ENCODE results near the gene PET117. TPM values are rescaled to one million over a fixed set of nuclear protein-coding genes. Genes with fewer than 3 reads are reported as not detected.
"Not testable (repeated sequence)": the region's sequence is repeated elsewhere in the genome, so short reads cannot be mapped to it uniquely, and the experiment has no call there.

PET117 gene, protein sequence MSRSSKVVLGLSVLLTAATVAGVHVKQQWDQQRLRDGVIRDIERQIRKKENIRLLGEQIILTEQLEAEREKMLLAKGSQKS
- 11.8 and 13.0 TPM in 2 replicates for total RNA-seq
- long read RNA-seq, transcript PET117-201 (2 exons, 1,141 nt) = major isoform, 11 of 11 reads
- long read RNA-seq, partial matches to known transcripts = 0 of 11 reads
- long read RNA-seq, other reads (novel, unspliced or antisense) = 0 of 11 reads

DNA sequence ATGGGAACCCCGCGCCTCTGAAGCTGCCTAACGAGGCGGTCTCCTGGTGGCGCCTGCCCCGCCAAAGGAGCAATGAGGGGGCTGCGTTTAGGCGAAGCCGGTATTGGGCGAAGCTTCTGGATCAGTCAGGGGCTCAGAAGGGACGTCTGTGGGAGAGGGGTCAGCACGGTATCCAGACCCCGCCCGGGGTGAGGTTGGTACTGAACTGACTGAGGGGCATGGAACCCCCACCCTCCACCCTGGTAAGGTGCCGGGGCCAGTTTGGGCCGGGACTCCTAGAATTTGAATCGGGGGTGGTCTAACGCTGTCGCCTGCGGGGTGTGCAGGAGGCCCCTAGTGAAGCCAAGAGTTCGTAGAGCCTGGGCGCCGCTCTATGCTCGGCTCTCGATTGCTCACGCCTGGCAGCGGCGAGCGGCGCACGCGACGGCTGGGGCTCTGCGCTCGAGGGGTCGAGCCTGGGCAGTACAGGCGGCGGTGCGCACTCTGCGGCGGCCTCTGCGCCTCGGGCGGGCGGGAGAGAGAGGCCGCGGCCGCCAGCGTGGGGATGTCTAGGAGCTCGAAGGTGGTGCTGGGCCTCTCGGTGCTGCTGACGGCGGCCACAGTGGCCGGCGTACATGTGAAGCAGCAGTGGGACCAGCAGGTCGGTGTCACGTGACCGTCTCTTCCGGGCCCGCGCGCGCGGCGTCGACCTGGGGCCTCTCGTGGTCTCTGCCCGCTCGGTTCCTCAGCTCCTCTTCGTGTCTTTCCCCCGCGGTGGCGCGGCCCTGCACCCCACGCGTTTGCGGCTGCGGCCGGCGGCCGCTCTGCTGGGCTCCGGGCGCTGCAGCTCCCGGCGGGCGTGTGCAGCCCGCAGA lies at the start of gene PET117, which contains the start of gene KAT14:
PET117 (plus strand) TSS at position 452 of the 854 bp plus-strand sequence; CDS start at position 545, 93 bp downstream.
KAT14 (plus strand) TSS at position 452 of the 854 bp plus-strand sequence. CDS start 4,798 bp downstream, outside the sequence.
- H3K36me3 Mint-ChIP-seq (ENCODE audit: unreplicated experiment) = peaks cover 7% of the 10 kb centered on the region
- peaks cover 23% of the 10 kb centered on the region for H3K4me1 Mint-ChIP-seq (ENCODE audit: unreplicated experiment)

DNA sequence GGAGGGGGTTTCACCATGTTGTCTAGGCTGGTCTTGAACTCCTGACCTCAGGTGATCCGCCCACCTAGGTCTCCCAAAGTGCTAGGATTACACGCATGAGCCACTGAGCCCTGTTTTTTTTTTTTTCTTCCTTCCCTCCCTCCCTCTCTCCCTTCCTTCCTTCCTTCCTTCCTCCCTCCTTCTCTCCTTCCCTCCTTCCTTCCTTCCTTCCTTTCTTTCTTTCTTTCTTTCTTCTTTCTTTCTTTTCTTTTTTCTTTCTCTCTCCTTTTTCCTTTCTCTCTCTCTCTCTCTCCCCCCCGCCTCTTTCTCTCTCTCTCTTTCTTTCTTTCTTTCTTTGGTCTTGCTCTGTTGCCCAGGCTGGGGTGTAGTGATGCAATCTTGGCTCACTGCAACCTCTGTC lies 49.4 kb upstream of the PET117 start:
- DNase-seq (ENCODE audit: extremely low spot score, unreplicated experiment); H3K4me1 Mint-ChIP-seq (ENCODE audit: unreplicated experiment); H3K4me3 Mint-ChIP-seq (ENCODE audit: unreplicated experiment); H3K9me3 Mint-ChIP-seq (ENCODE audit: unreplicated experiment); H3K36me3 Mint-ChIP-seq (ENCODE audit: unreplicated experiment); H3K27me3 Mint-ChIP-seq (ENCODE audit: unreplicated experiment); H3K27ac Mint-ChIP-seq (ENCODE audit: unreplicated experiment): not testable (repeated sequence)

More for the DNA sequence above, at the start of gene PET117, which contains the start of gene KAT14:
- DNase-seq (ENCODE audit: extremely low spot score, unreplicated experiment) = peak; percentile 96
- no peaks in the 10 kb centered on the region for H3K9me3 Mint-ChIP-seq (ENCODE audit: unreplicated experiment)
- H3K4me3 Mint-ChIP-seq (ENCODE audit: unreplicated experiment) = peak within 1 kb of the TSS; percentile 85
- TF ChIP-seq, protein P1, sequence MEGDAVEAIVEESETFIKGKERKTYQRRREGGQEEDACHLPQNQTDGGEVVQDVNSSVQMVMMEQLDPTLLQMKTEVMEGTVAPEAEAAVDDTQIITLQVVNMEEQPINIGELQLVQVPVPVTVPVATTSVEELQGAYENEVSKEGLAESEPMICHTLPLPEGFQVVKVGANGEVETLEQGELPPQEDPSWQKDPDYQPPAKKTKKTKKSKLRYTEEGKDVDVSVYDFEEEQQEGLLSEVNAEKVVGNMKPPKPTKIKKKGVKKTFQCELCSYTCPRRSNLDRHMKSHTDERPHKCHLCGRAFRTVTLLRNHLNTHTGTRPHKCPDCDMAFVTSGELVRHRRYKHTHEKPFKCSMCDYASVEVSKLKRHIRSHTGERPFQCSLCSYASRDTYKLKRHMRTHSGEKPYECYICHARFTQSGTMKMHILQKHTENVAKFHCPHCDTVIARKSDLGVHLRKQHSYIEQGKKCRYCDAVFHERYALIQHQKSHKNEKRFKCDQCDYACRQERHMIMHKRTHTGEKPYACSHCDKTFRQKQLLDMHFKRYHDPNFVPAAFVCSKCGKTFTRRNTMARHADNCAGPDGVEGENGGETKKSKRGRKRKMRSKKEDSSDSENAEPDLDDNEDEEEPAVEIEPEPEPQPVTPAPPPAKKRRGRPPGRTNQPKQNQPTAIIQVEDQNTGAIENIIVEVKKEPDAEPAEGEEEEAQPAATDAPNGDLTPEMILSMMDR (IDR thresholded peaks at IDR 0.05) = no peak
- H3K27ac Mint-ChIP-seq (ENCODE audit: unreplicated experiment) = peak within 1 kb of the TSS; percentile 86
- H3K27me3 Mint-ChIP-seq (ENCODE audit: unreplicated experiment) = peaks cover 16% of the 10 kb centered on the region

DNA sequence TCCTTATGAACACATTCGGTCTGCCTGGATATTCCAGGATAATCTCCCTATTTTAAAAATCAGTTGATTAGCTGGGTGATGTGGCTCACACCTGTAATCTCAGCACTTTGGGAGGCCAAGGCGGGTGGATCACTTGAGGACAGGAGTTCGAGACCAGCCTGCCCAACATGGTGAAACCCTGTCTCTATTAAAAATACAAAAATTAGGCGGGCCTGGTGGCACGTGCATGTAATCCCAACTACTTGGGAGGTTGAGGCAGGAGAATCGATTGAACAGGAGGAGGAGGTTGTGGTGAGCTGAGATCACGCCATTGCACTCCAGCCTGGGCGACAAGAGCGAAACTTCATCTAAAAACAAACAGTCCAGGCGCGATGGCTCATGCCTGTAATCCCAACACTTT lies 48.8 kb upstream of the PET117 start:
- not testable (repeated sequence) for H3K4me1 Mint-ChIP-seq (ENCODE audit: unreplicated experiment); H3K27ac Mint-ChIP-seq (ENCODE audit: unreplicated experiment); H3K9me3 Mint-ChIP-seq (ENCODE audit: unreplicated experiment); H3K27me3 Mint-ChIP-seq (ENCODE audit: unreplicated experiment); H3K4me3 Mint-ChIP-seq (ENCODE audit: unreplicated experiment); H3K36me3 Mint-ChIP-seq (ENCODE audit: unreplicated experiment)
- DNase-seq (ENCODE audit: extremely low spot score, unreplicated experiment) = peak; percentile 51

DNA sequence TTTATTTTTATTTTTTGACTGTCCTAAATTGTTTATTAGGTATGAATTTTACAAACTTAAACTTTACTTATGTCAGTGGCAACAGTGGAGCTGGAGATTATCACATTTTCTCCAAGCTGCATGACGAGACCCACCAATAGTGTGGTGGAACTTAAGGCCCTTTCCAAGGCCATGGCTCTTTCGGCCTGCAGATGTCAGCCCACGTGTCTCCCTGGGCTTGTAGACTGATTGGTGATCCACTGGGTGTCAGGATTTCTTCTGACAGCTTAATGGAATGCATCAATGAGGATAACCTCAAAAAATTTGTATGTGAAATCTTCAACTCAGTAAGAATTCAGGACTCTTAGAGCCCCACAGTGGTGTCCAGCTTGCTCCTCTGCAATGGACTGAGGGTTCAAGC lies 47.6 kb upstream of the PET117 start:
- Mint-ChIP-seq H3K4me1 (ENCODE audit: unreplicated experiment) (no peaks in the 10 kb centered on the region), H3K9me3 (ENCODE audit: unreplicated experiment) (no peaks in the 10 kb centered on the region), H3K27me3 (ENCODE audit: unreplicated experiment) (peaks cover 7% of the 10 kb centered on the region), H3K4me3 (ENCODE audit: unreplicated experiment) (no peak overlapping the region), H3K36me3 (ENCODE audit: unreplicated experiment) (no peaks in the 10 kb centered on the region), H3K27ac (ENCODE audit: unreplicated experiment) (no peak overlapping the region)
- TF ChIP-seq, protein P1 (IDR thresholded peaks at IDR 0.05) = no peak
- DNase-seq (ENCODE audit: extremely low spot score, unreplicated experiment) = peak; percentile 11

DNA sequence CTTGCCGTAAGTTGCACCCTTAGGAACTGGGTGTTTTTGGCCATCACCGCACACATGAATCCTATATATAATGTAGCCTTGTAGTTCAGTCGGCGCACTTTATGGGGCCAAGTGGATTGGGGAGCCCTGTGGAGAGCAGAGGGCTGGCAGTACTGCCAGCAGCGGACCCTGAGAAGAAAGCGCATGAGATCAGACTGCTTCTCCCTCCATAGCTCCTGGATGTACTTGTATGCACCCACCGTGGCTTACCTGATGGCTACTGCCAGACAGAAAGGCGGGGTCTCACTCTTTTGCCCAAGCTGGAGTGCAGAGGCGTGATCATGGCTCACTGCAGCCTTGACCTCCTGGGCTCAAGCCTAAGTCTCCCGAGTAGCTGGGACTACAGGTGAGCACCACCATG lies 47.2 kb upstream of the PET117 start:
- H3K4me3 Mint-ChIP-seq (ENCODE audit: unreplicated experiment) = no peak overlapping the region
- no peaks in the 10 kb centered on the region for H3K36me3 Mint-ChIP-seq (ENCODE audit: unreplicated experiment)
- TF ChIP-seq, protein P1 (IDR thresholded peaks at IDR 0.05) = no peak
- peak; percentile 53 for DNase-seq (ENCODE audit: extremely low spot score, unreplicated experiment)
- H3K9me3 Mint-ChIP-seq (ENCODE audit: unreplicated experiment) = no peaks in the 10 kb centered on the region
- no peaks in the 10 kb centered on the region for H3K4me1 Mint-ChIP-seq (ENCODE audit: unreplicated experiment)
- H3K27ac Mint-ChIP-seq (ENCODE audit: unreplicated experiment) = no peak overlapping the region
- peaks cover 7% of the 10 kb centered on the region for H3K27me3 Mint-ChIP-seq (ENCODE audit: unreplicated experiment)

DNA sequence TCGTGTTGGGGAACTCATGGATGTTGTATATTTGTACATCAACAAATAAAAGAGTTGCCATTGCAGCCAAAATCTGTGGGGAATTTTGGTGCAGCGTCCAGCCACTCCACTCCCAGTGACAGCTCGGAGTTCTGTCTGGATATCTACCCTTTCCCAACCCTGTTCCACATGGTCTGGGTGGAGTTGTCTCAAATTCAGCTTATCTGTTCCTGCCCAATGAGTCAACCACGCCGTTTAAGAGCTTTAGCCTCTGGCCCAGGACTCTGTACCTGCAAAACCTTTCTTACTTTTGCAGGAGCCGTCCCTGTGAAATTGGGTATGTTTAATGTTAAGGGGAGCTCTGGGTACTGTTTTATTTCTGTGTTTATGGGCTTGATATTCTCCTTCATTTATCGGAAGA lies 46.0 kb upstream of the PET117 start:
- TF ChIP-seq, protein P1 (IDR thresholded peaks at IDR 0.05) = no peak
- no peak for DNase-seq (ENCODE audit: extremely low spot score, unreplicated experiment)
- Mint-ChIP-seq H3K27ac (ENCODE audit: unreplicated experiment) (no peak overlapping the region), H3K27me3 (ENCODE audit: unreplicated experiment) (peaks cover 7% of the 10 kb centered on the region), H3K4me3 (ENCODE audit: unreplicated experiment) (no peak overlapping the region), H3K36me3 (ENCODE audit: unreplicated experiment) (no peaks in the 10 kb centered on the region), H3K4me1 (ENCODE audit: unreplicated experiment) (no peaks in the 10 kb centered on the region), H3K9me3 (ENCODE audit: unreplicated experiment) (no peaks in the 10 kb centered on the region)
